RWPE1 (cell line): ENCODE measurements around the gene CHKB.

Experiments used
- CTCF ChIA-PET: fragments of 350-600 bp; sonication (Branson Sonifier 250); formaldehyde crosslinking; extraction: SDS; loops from one replicate; lab custom pipeline; 2021; lab: Yijun Ruan, JAX
- POLR2A ChIA-PET: fragments of 400-600 bp; formaldehyde crosslinking; extraction: SDS; loops from one replicate; lab custom pipeline; 2020; ENCODE audit warnings: antibody characterized with exemption; ENCODE audit not compliant: low non-redundant PET; lab: Yijun Ruan, JAX
- DNase-seq: peaks from one replicate; pipeline ENCODE4 v3.0.0; 2012; ENCODE audit warnings: low spot score
- H3K27ac ChIP-seq: fragments of 450-650 bp; 2 replicates; pipeline ENCODE4 v1.5.1; 2017
- CTCF ChIP-seq: fragments of 450-650 bp; conservative IDR thresholded peaks from 2 replicates; pipeline ENCODE4 v1.5.1; 2017; ENCODE audit warnings: low read depth, mild to moderate bottlenecking

The CHKB gene

GRCh38 chr22:50626314-50626849 is 43.7 kb upstream of the CHKB start:
- ChIA-PET CTCF (interaction anchor here (0.7 kb wide), 1 partner anchor 65 kb away, joined by 3 read pairs; no protein-coding TSS in a partner anchor), POLR2A (no interaction called here)
- no peak for TF ChIP-seq CTCF
- peak overlapping the region; percentile 67; the same call in 1 of the 2 replicates for H3K27ac ChIP-seq
- no peak for DNase-seq

GRCh38 chr22:50625568-50626313 is 43.1 kb upstream of the CHKB start:
- TF ChIP-seq CTCF = no peak
- ChIA-PET POLR2A (no interaction called here), CTCF (no interaction called here)
- no peak overlapping the region for H3K27ac ChIP-seq
- DNase-seq = no peak

- peak overlapping the region; percentile 11; the same call in 1 of the 2 replicates for H3K27ac ChIP-seq
- DNase-seq = no peak
- TF ChIP-seq CTCF = no peak
- POLR2A ChIA-PET = no interaction called here
- CTCF ChIA-PET = no interaction called here
Measured at GRCh38 chr22:50625131-50625567, 42.5 kb upstream of the CHKB start.

- CTCF ChIA-PET = interaction anchor here (0.6 kb wide), 1 partner anchor 610 kb away, joined by 3 read pairs; no protein-coding TSS in a partner anchor
- no peak for TF ChIP-seq CTCF
- POLR2A ChIA-PET = no interaction called here
- no peak for DNase-seq
- H3K27ac ChIP-seq = peak overlapping the region; percentile 11
Measured at GRCh38 chr22:50624347-50625130, 41.9 kb upstream of the CHKB start.

- DNase-seq = no peak
- POLR2A ChIA-PET = no interaction called here
- peak overlapping the region; percentile 80 for H3K27ac ChIP-seq
- CTCF ChIA-PET = no interaction called here
- no peak for TF ChIP-seq CTCF
Measured at GRCh38 chr22:50622723-50623327, 40.2 kb upstream of the CHKB start.

GRCh38 chr22:50621948-50622722 is 39.5 kb upstream of the CHKB start:
- DNase-seq = no peak
- ChIA-PET POLR2A (no interaction called here), CTCF (no interaction called here)
- peak; percentile 43 for TF ChIP-seq CTCF
- H3K27ac ChIP-seq = peak overlapping the region; percentile 80
